ENCODE data around the gene TEX29.

DNA sequence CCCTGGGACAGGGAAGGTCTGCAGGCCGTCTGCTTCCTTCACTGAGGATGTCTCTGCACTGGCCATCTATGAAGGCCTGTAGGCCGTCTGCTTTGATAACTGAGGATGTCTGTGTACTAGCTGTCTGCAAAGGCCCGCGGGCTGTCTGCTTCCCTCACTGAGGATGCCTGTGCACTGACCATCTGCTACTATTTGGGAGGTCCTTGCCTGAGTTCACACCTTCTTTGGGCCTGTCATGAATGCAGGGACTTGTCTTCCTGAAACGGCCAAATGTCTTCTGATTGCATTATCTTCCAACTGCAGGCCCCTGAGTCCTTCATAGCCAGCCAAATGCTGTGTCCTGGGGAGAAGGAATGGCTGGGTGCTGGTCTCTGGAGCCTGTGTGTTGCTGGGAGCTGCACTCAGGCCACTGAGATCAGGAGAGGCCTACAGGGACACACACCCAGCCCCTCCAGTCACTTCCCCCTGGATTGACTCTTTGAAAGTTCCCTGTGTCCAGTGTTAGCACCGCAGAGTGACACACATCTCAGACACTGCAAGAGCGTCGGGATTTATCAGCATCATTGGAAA, 72.9 kb downstream of the TEX29 start:
- TF ChIP-seq POLR2AphosphoS5 (IDR thresholded peaks at IDR 0.05) (no peak), POLR2A (IDR thresholded peaks at IDR 0.05) (no peak)
- TF ChIP-seq, protein P1, sequence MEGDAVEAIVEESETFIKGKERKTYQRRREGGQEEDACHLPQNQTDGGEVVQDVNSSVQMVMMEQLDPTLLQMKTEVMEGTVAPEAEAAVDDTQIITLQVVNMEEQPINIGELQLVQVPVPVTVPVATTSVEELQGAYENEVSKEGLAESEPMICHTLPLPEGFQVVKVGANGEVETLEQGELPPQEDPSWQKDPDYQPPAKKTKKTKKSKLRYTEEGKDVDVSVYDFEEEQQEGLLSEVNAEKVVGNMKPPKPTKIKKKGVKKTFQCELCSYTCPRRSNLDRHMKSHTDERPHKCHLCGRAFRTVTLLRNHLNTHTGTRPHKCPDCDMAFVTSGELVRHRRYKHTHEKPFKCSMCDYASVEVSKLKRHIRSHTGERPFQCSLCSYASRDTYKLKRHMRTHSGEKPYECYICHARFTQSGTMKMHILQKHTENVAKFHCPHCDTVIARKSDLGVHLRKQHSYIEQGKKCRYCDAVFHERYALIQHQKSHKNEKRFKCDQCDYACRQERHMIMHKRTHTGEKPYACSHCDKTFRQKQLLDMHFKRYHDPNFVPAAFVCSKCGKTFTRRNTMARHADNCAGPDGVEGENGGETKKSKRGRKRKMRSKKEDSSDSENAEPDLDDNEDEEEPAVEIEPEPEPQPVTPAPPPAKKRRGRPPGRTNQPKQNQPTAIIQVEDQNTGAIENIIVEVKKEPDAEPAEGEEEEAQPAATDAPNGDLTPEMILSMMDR (IDR thresholded peaks at IDR 0.05), result no peak
